Measurements from ENCODE around the gene CRYBG3.

- TF ChIP-seq CTCF (optimal IDR thresholded peaks at IDR 0.05 in 1 of 3, IDR thresholded peaks at IDR 0.05 in 1 of 3, conservative IDR thresholded peaks at IDR 0.05 in 1 of 3; ENCODE audit: extremely low read depth in 1 of 3, insufficient read depth in 2 of 3, low read length in 3 of 3) (no peak), EZH2 (IDR thresholded peaks at IDR 0.05; ENCODE audit: low read length) (no peak)
Observed at GRCh38 chr3:97967966-97968365, 146.2 kb downstream of the CRYBG3 start.
